Measurements from ENCODE around the gene VPS25. TPM values are rescaled to one million over a fixed set of nuclear protein-coding genes. Genes with fewer than 3 reads are reported as not detected.
"Not testable (repeated sequence)": the region's sequence is repeated elsewhere in the genome, so short reads cannot be mapped to it uniquely, and the experiment has no call there.

VPS25 gene
- 10 to 100 TPM; 17.8 to 23.9 TPM for total RNA-seq

GRCh38 chr17:42773290-42774035, at the start of gene VPS25:
TSS of gene VPS25 (plus strand) at chr17:42773449. CDS start at chr17:42773476, 27 bp downstream.
- DNase-seq, result peak; percentile 75 to 81 (median 78)
- peak; percentile 95 for ATAC-seq
- Histone ChIP-seq H3K27me3 (no peaks in the 10 kb centered on the region), H3K36me3 (replicated peaks in 1 of 2; ENCODE audit: insufficient read depth in 1 of 2, low read depth in 2 of 2) (peaks cover 6 to 14% of the 10 kb centered on the region in 2 donors), H3K4me1 (peaks cover 13% of the 10 kb centered on the region), H3K4me3 (peak within 1 kb of the TSS; percentile 74 to 90), H3K27ac (peak within 1 kb of the TSS; percentile 32 to 78 (median 54)), H3K9me3 (no peaks in the 10 kb centered on the region)
- intact Hi-C loops (cut with DNase I), result no loop called here
- WGBS, 2 donors, result 1 to 2% methylated on average over 10 to 39 of the region's 39 CpGs
- TF ChIP-seq POLR2A (IDR thresholded peaks at IDR 0.05) (peak; percentile 26 to 75 (median 72)), CTCF (IDR thresholded peaks at IDR 0.05) (peak in 1 of 7 experiments; percentile 29)

GRCh38 chr17:42723636-42724035, 49.6 kb upstream of the VPS25 start:
- WGBS, 2 donors, result 64 to 65% methylated on average over 3 of the region's 3 CpGs
- Histone ChIP-seq H3K27ac (no peak overlapping the region), H3K4me3 (no peak overlapping the region), H3K9me3 (no peaks in the 10 kb centered on the region), H3K36me3 (replicated peaks in 1 of 2; ENCODE audit: insufficient read depth in 1 of 2, low read depth in 2 of 2) (peaks cover 12 to 32% of the 10 kb centered on the region in 2 donors), H3K27me3 (no peaks in the 10 kb centered on the region), H3K4me1 (no peaks in the 10 kb centered on the region)
- intact Hi-C loops (cut with DNase I), result loop anchor here (10.0 kb wide), 1 partner anchor 101 kb away; the partner anchor contains the start of gene BECN1
- TF ChIP-seq CTCF (IDR thresholded peaks at IDR 0.05), result no peak
- TF ChIP-seq POLR2A (IDR thresholded peaks at IDR 0.05), result no peak
- DNase-seq (no peak), ATAC-seq (no peak)

GRCh38 chr17:42725143-42725542, 48.1 kb upstream of the VPS25 start:
- intact Hi-C loops (cut with DNase I), result loop anchor here (10.0 kb wide), 1 partner anchor 100 kb away; the partner anchor contains the start of gene BECN1
- no peak for DNase-seq
- no peak overlapping the region for H3K4me3 ChIP-seq
- H3K36me3 ChIP-seq (replicated peaks in 1 of 2; ENCODE audit: insufficient read depth in 1 of 2, low read depth in 2 of 2), result peaks cover 9 to 23% of the 10 kb centered on the region in 2 donors
- no peaks in the 10 kb centered on the region for H3K9me3 ChIP-seq
- no peaks in the 10 kb centered on the region for H3K4me1 ChIP-seq
- H3K27me3 ChIP-seq, result no peaks in the 10 kb centered on the region
- WGBS, 2 donors, result 94 to 97% methylated on average over 6 of the region's 6 CpGs
- TF ChIP-seq POLR2A (IDR thresholded peaks at IDR 0.05), result no peak
- TF ChIP-seq CTCF (IDR thresholded peaks at IDR 0.05), result no peak
- no peak for ATAC-seq
- H3K27ac ChIP-seq, result no peak overlapping the region

GRCh38 chr17:42740699-42741098, 32.5 kb upstream of the VPS25 start:
- WGBS, 2 donors, result 38 to 42% methylated on average over 1 of the region's 1 CpG
- H3K4me3 ChIP-seq, result no peak overlapping the region
- TF ChIP-seq CTCF (IDR thresholded peaks at IDR 0.05) (no peak), POLR2A (IDR thresholded peaks at IDR 0.05) (no peak)
- no peak for DNase-seq
- H3K36me3 ChIP-seq (replicated peaks in 1 of 2; ENCODE audit: insufficient read depth in 1 of 2, low read depth in 2 of 2), result no peaks in the 10 kb centered on the region
- no peaks in the 10 kb centered on the region for H3K9me3 ChIP-seq
- no peaks in the 10 kb centered on the region for H3K27me3 ChIP-seq
- ATAC-seq, result no peak
- H3K27ac ChIP-seq, result no peak overlapping the region
- peaks cover 28% of the 10 kb centered on the region for H3K4me1 ChIP-seq
- intact Hi-C loops (cut with DNase I), result no loop called here

- H3K36me3 ChIP-seq (replicated peaks in 1 of 2; ENCODE audit: insufficient read depth in 1 of 2, low read depth in 2 of 2); DNase-seq; H3K27ac ChIP-seq; H3K4me3 ChIP-seq; H3K9me3 ChIP-seq; intact Hi-C loops (cut with DNase I); ATAC-seq; H3K27me3 ChIP-seq: not testable (repeated sequence)
- WGBS, 2 donors, result 95 to 96% methylated on average over 11 of the region's 11 CpGs
- H3K4me1 ChIP-seq, result peaks cover 28% of the 10 kb centered on the region
These were observed 30.3 kb upstream of the VPS25 start for GRCh38 chr17:42742916-42743315.

Data from body of pancreas (tissue), 4 donors.